GM10248 (cell line): ENCODE data around the gene GCN1.
"Not testable (repeated sequence)": the region's sequence is repeated elsewhere in the genome, so short reads cannot be mapped to it uniquely, and the experiment has no call there.

Experiments used
- CTCF ChIA-PET: fragments of 300-600 bp; sonication (Branson Sonifier 250); formaldehyde crosslinking; extraction: SDS; loops from one replicate; lab custom pipeline; 2021; ENCODE audit warnings: antibody characterized with exemption; lab: Yijun Ruan, JAX
- POLR2A ChIA-PET: fragments of 350-650 bp; sonication (Branson Sonifier 250); formaldehyde crosslinking; extraction: SDS; loops from one replicate; lab custom pipeline; 2020; ENCODE audit warnings: antibody characterized with exemption; lab: Yijun Ruan, JAX
- DNase-seq: peaks from one replicate; pipeline ENCODE4 v3.0.0; 2012; ENCODE audit errors: extremely low spot score
- CTCF ChIP-seq: IDR thresholded peaks from 2 replicates; pipeline ENCODE4 v1.5.1; 2012; ENCODE audit warnings: mild to moderate bottlenecking, low read depth; ENCODE audit errors: extremely low read depth, missing control alignments, control extremely low read depth

The GCN1 gene

GRCh38 chr12:120211243-120211903, 16.9 kb upstream of the GCN1 start:
- POLR2A ChIA-PET, result interaction anchor here (0.6 to 1.9 kb wide), 3 partner anchors 10 to 80 kb away, joined by 3 to 14 read pairs (median 7); partner anchors contain the start of genes RNU4-2 and RPLP0
- CTCF ChIA-PET, result interaction anchor here (1.5 to 3.2 kb wide), 5 partner anchors 10 to 17 kb away, joined by 3 to 14 read pairs (median 7); partner anchors contain the start of gene RPLP0
- DNase-seq, result no peak

GRCh38 chr12:120209851-120210250, 15.3 kb upstream of the GCN1 start:
- ChIA-PET POLR2A (no interaction called here), CTCF (interaction anchor here (3.1 to 3.2 kb wide), 2 partner anchors 8 to 18 kb away, joined by 9 to 14 read pairs; partner anchors contain the start of gene RPLP0)

More at GRCh38 chr12:120211243-120211903, 16.9 kb upstream of the GCN1 start:
- no peak for TF ChIP-seq CTCF

GRCh38 chr12:120207227-120207626, 12.7 kb upstream of the GCN1 start:
- DNase-seq, result no peak
- POLR2A ChIA-PET, result no interaction called here
- CTCF ChIA-PET, result interaction anchor here (0.8 to 1.9 kb wide), 4 partner anchors 15 to 58 kb away, joined by 3 to 5 read pairs (median 4); partner anchors contain the start of gene PXN
- no peak for TF ChIP-seq CTCF

More at GRCh38 chr12:120209851-120210250, 15.3 kb upstream of the GCN1 start:
- no peak for TF ChIP-seq CTCF
- no peak for DNase-seq

- POLR2A ChIA-PET, DNase-seq: not testable (repeated sequence)
- CTCF ChIA-PET, result interaction anchor here (0.8 to 1.9 kb wide), 4 partner anchors 15 to 59 kb away, joined by 3 to 5 read pairs (median 4); partner anchors contain the start of gene PXN
These were observed 12.3 kb upstream of the GCN1 start for GRCh38 chr12:120206781-120207180.

GRCh38 chr12:120206228-120206627, 11.7 kb upstream of the GCN1 start:
- no peak for DNase-seq
- ChIA-PET POLR2A (no interaction called here), CTCF (interaction anchor here (1.9 kb wide), 1 partner anchor 16 kb away, joined by 5 read pairs; no protein-coding TSS in a partner anchor)

GRCh38 chr12:120204171-120204570, 9.7 kb upstream of the GCN1 start:
- POLR2A ChIA-PET, result interaction anchor here (0.5 to 0.7 kb wide), 4 partner anchors 11 to 88 kb away, joined by 3 to 10 read pairs (median 4); partner anchors contain the start of gene RNU4-2
- no peak for TF ChIP-seq CTCF
- DNase-seq, result no peak
- CTCF ChIA-PET, result interaction anchor here (0.6 to 1.8 kb wide), 3 partner anchors 17 to 61 kb away, joined by 3 to 12 read pairs (median 4); partner anchors contain the start of gene PXN

More at GRCh38 chr12:120206228-120206627, 11.7 kb upstream of the GCN1 start:
- no peak for TF ChIP-seq CTCF

- ChIA-PET POLR2A (interaction anchor here (0.6 to 6.4 kb wide), 26 partner anchors 10 to 187 kb away, joined by 3 to 101 read pairs (median 6); partner anchors contain the start of genes PXN, RAB35, RNU4-1 and RNU4-2), CTCF (interaction anchor here (0.9 to 4.6 kb wide), 19 partner anchors 9 to 113 kb away, joined by 3 to 26 read pairs (median 9); partner anchors contain the start of genes PXN and RAB35)
- TF ChIP-seq CTCF, result no peak
- no peak for DNase-seq
These were observed 5.9 kb upstream of the GCN1 start for GRCh38 chr12:120200364-120200800.
